Naive thymus-derived CD8-positive, alpha-beta T cell (primary cell): ENCODE results near the gene B4GALNT3. TPM values are rescaled to one million over a fixed set of nuclear protein-coding genes. Genes with fewer than 3 reads are reported as not detected.
A peak's percentile ranks its signal among the peaks of the same experiment; 100 is the strongest.

Experiments used
- ATAC-seq, 2 donors: fragments of 150-1000 bp; cut with Tn5 transposase in 1 of 2; sonication (Bioruptor Pico), chemical (Tn5 transposase) in 1 of 2; 1 replicate in 1 of 2; 2 replicates in 1 of 2; pipeline ENCODE4 v1.10.0; 2021; ENCODE audit warnings: mild to moderate bottlenecking in 2 of 2, moderate library complexity in 2 of 2
- POLR2A ChIA-PET: fragments of 350-600 bp; sonication (Branson Sonifier 250); formaldehyde crosslinking; loops from one replicate; lab custom pipeline; 2021; ENCODE audit warnings: antibody characterized with exemption; lab: Charles Lee
- DNase-seq, 10 donors: peaks; one replicate each; pipeline versions ENCODE4 v3.0.0 to v3.0.0-alpha.2; 2020 to 2022
- H3K27ac Mint-ChIP-seq, 10 donors: one replicate each; pipeline ENCODE4 v1.8.0; 2020 to 2022; ENCODE audit warnings: mild to moderate bottlenecking in 10 of 10, mixed read lengths in 10 of 10, moderate library complexity in 4 of 10, inconsistent platforms in 1 of 10
- H3K27me3 Mint-ChIP-seq, 5 donors: one replicate each; pipeline ENCODE4 v1.8.0; 2021 to 2022; ENCODE audit warnings: mixed read lengths in 5 of 5
- H3K36me3 Mint-ChIP-seq, 3 donors: one replicate each; pipeline ENCODE4 v1.8.0; 2020 to 2022; ENCODE audit warnings: mixed read lengths in 3 of 3, mild to moderate bottlenecking in 2 of 3, inconsistent platforms in 1 of 3
- H3K4me1 Mint-ChIP-seq, 4 donors: one replicate each; pipeline ENCODE4 v1.8.0; 2021 to 2022; ENCODE audit warnings: mixed read lengths in 4 of 4
- H3K4me3 Mint-ChIP-seq, 10 donors: one replicate each; pipeline ENCODE4 v1.8.0; 2020 to 2022; ENCODE audit warnings: mild to moderate bottlenecking in 10 of 10, mixed read lengths in 10 of 10, moderate library complexity in 6 of 10, inconsistent platforms in 1 of 10
- H3K9me3 Mint-ChIP-seq, 9 donors: one replicate each; pipeline ENCODE4 v1.8.0; 2020 to 2022; ENCODE audit warnings: mixed read lengths in 9 of 9, mild to moderate bottlenecking in 3 of 9, inconsistent platforms in 1 of 9, moderate library complexity in 1 of 9
- polyA plus RNA-seq, 3 donors: library from polyadenylated mRNA; unstranded; fragments of 300-500 nt; fragmentation: Illumina TruSeq; gene quantifications; one replicate each; pipeline ENCODE4 v1.2.3, GENCODE V29; 2021
- total RNA-seq, 8 experiments: library from RNA in 2 of 8; stranded (reverse) in 2 of 8; gene quantifications; one replicate each; pipeline ENCODE4 v1.2.3 and lab custom pipeline; 2021 to 2026

B4GALNT3 gene
- total and polyA plus RNA-seq, 5 experiments from 2014 or later: 0.14 to 1.8 (median 0.40) TPM

DNA sequence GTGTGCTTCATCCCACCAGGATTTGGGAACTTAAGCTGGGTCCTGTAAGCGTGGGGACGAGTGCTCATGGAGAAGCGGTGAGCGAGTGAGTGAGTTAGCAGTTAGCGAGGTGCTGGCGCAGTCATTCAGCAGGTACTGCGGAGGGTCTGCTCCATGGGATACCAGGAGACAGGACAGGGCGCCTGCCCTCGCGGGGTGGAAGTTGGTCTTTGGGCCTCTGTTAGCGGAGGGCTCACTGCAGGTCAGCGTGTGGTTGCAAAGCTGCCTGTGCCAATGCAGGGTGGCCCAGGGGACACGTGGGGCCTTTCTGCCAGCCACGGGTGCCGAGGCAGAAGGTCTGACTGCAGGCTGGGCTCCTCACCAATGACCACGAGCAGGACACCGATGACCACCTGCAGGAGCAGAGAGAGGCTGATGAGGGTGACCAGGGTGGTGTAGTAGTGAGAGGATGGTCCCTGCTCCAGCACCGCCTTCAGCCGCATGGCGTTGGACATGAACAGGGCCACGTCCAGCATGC lies 105.9 kb downstream of the B4GALNT3 start:
- Mint-ChIP-seq H3K27ac (peak overlapping the region; percentile 75 to 99 (median 94)), H3K36me3 (peaks cover 0 to 4% (median 0%) of the 10 kb centered on the region in 3 donors), H3K4me3 (peak overlapping the region in 9 of 10 donors; percentile 69 to 90 (median 80)), H3K4me1 (peaks cover 50 to 89% (median 83%) of the 10 kb centered on the region in 4 donors), H3K27me3 (no peaks in the 10 kb centered on the region), H3K9me3 (no peaks in the 10 kb centered on the region)
- POLR2A ChIA-PET: interaction anchor here (2.5 kb wide), 1 partner anchor 187 kb away, joined by 18 read pairs; the partner anchor contains the start of gene WNK1
- ATAC-seq (no peak), DNase-seq (peak in 1 of 10 donors; percentile 58)

GRCh38 chr12:568486-568885 lies 108.7 kb downstream of the B4GALNT3 start:
- POLR2A ChIA-PET: interaction anchor here (1.6 kb wide), 1 partner anchor 184 kb away, joined by 4 read pairs; the partner anchor contains the start of gene WNK1
- peak in 1 of 10 donors; percentile 18 for DNase-seq
- Mint-ChIP-seq H3K36me3 (no peaks in the 10 kb centered on the region), H3K4me1 (peaks cover 37 to 66% (median 60%) of the 10 kb centered on the region in 4 donors), H3K27me3 (no peaks in the 10 kb centered on the region), H3K27ac (peak overlapping the region in 9 of 10 donors; percentile 3 to 90 (median 71)), H3K4me3 (peak overlapping the region in 8 of 10 donors; percentile 5 to 56 (median 32)), H3K9me3 (no peaks in the 10 kb centered on the region)
- no peak for ATAC-seq

- no peak for ATAC-seq
- no peaks in the 10 kb centered on the region for H3K36me3 Mint-ChIP-seq
Observed at GRCh38 chr12:569091-569676, 109.4 kb downstream of the B4GALNT3 start.

DNA sequence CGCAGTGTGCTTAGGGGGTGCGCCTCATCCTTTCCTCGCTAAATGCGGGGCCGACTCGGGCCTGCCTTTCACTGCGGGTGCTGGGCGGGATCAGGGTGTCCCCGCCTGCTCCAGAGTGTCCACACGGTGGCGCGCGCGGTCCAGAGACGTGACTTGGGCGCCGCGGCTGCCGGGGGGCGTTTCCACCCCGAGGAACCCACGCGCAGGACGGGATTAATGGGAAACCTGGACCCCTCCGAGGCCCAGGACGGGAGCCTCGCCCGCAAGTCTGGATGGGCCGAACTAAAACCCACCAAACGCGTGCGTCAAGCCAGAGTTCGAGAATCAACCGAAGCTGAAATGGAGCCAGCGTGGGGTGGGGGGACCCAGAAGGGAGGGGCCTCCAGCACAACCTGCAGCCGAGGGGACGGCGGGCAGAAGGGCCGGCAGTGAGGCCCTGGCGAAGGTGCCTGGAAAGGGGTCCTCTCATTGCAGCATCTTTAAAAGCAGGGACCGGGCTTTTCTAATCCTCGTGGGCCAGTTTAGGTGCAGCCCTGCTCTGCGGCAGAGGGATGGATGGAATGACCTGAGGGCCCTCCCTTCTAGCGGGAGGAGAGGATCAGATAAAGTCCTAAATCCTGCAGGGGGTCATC lies 110.2 kb downstream of the B4GALNT3 start:
- DNase-seq (peak; percentile 79 to 91 (median 86)), ATAC-seq (peak; percentile 97 to 98)
- no peaks in the 10 kb centered on the region for H3K36me3 Mint-ChIP-seq
- H3K27me3 Mint-ChIP-seq: no peaks in the 10 kb centered on the region
- peaks cover 27 to 56% (median 48%) of the 10 kb centered on the region in 4 donors for H3K4me1 Mint-ChIP-seq
- peak overlapping the region; percentile 40 to 94 (median 84) for H3K27ac Mint-ChIP-seq
- H3K4me3 Mint-ChIP-seq: peak overlapping the region; percentile 67 to 89 (median 84)
- H3K9me3 Mint-ChIP-seq: no peaks in the 10 kb centered on the region
- POLR2A ChIA-PET: interaction anchor here (0.9 to 1.6 kb wide), 4 partner anchors 10 to 182 kb away, joined by 3 to 4 read pairs (median 3); partner anchors contain the start of genes KDM5A and WNK1

More at GRCh38 chr12:569091-569676, 109.4 kb downstream of the B4GALNT3 start:
- DNase-seq: peak in 1 of 10 donors; percentile 56
- Mint-ChIP-seq H3K27me3 (no peaks in the 10 kb centered on the region), H3K4me3 (peak overlapping the region; percentile 67 to 89 (median 84)), H3K4me1 (peaks cover 30 to 61% (median 53%) of the 10 kb centered on the region in 4 donors), H3K9me3 (no peaks in the 10 kb centered on the region), H3K27ac (peak overlapping the region; percentile 40 to 94 (median 84))
- POLR2A ChIA-PET: interaction anchor here (1.0 to 1.6 kb wide), 3 partner anchors 11 to 183 kb away, joined by 3 to 4 read pairs (median 3); partner anchors contain the start of genes KDM5A and WNK1

DNA sequence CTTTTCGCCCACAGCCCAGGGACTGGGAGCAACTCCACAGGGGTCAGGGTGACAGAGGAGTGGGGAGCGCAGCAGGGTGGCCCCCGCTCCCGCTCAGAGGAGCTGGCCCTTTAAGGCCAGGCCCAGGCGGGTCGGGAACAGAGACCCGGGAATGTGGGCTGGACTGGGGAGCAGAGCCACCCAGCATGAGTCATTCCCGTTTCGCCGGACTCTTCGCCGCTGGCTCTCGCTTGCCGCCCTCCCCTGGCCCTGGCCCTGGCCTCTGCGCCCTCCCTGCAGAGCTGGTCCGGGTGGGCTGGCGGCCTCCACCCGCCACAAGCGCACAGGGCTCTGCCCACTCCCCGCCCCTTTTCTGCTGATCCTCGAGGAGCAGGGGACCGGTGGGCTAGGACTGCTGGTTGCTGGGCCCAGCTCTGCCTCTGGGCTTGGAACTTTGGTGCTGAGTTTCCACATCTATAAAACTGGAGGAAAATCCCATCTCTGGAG lies 110.7 kb downstream of the B4GALNT3 start:
- Mint-ChIP-seq H3K4me3 (peak overlapping the region in 5 of 10 donors; percentile 10 to 89 (median 78)), H3K36me3 (no peaks in the 10 kb centered on the region), H3K27me3 (no peaks in the 10 kb centered on the region), H3K4me1 (peaks cover 21 to 54% (median 48%) of the 10 kb centered on the region in 4 donors), H3K27ac (peak overlapping the region in 1 of 10 donors; percentile 33), H3K9me3 (no peaks in the 10 kb centered on the region)
- DNase-seq (peak in 1 of 10 donors; percentile 45), ATAC-seq (no peak)
- POLR2A ChIA-PET: interaction anchor here (0.7 to 0.9 kb wide), 2 partner anchors 11 to 244 kb away, joined by 3 read pairs; no protein-coding TSS in a partner anchor

DNA sequence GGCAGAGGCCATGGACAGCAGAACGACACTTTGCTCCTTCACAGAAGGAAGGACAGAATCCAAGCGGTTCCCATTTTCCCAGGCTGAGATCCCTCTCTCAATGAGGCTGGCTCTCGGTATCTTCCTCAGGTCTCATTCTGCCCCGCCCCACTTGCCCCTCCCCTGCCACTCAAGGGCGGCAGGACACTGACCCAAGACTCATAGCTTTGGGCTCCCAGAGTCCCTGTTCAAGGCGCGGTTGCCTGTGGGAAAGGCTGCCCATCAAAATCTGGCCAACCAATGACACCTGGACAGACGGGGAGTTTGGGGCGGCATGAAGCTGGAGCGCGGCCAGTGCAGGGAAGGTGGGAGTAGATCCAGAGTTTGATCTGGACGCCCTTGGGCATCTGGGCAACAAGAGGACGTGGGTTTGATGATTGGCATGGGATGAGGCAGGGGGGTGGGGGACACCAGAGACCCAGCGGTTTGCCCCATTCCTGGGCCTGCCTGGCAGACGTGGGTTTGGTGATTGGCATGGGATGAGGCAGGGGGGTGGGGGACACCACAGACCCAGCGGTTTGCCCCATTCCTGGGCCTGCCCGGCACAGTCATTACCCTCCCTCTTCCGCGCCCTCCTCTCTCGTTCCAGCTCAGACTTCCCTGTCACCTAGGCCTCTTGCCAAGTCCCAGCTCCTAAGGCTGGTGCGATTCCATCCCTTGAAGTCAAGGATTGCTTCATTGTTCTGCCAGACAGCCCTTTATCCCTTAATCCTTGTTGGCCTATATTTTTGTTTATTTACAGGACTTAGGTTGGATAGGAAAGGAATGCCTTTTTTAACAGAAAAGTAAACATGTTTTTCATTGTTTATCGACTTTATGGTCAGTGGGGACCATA lies 111.4 kb downstream of the B4GALNT3 start:
- H3K4me1 Mint-ChIP-seq: peaks cover 18 to 51% (median 47%) of the 10 kb centered on the region in 4 donors
- H3K9me3 Mint-ChIP-seq: no peaks in the 10 kb centered on the region
- H3K27me3 Mint-ChIP-seq: no peaks in the 10 kb centered on the region
- ATAC-seq (no peak), DNase-seq (peak in 1 of 10 donors; percentile 60)
- H3K27ac Mint-ChIP-seq: peak overlapping the region in 1 of 10 donors; percentile 76
- POLR2A ChIA-PET: interaction anchor here (0.7 kb wide), 1 partner anchor 243 kb away, joined by 3 read pairs; no protein-coding TSS in a partner anchor
- H3K36me3 Mint-ChIP-seq: no peaks in the 10 kb centered on the region
- H3K4me3 Mint-ChIP-seq: peak overlapping the region in 8 of 10 donors; percentile 26 to 73 (median 46)

GRCh38 chr12:571795-572531 lies 112.2 kb downstream of the B4GALNT3 start:
- H3K9me3 Mint-ChIP-seq: no peaks in the 10 kb centered on the region
- no peaks in the 10 kb centered on the region for H3K36me3 Mint-ChIP-seq
- H3K27ac Mint-ChIP-seq: peak overlapping the region in 1 of 10 donors; percentile 57
- peak overlapping the region in 4 of 10 donors; percentile 14 to 73 (median 58) for H3K4me3 Mint-ChIP-seq
- H3K4me1 Mint-ChIP-seq: peaks cover 13 to 47% (median 47%) of the 10 kb centered on the region in 4 donors
- DNase-seq (peak in 1 of 10 donors; percentile 49), ATAC-seq (no peak)
- no peaks in the 10 kb centered on the region for H3K27me3 Mint-ChIP-seq
- POLR2A ChIA-PET: no interaction called here

DNA sequence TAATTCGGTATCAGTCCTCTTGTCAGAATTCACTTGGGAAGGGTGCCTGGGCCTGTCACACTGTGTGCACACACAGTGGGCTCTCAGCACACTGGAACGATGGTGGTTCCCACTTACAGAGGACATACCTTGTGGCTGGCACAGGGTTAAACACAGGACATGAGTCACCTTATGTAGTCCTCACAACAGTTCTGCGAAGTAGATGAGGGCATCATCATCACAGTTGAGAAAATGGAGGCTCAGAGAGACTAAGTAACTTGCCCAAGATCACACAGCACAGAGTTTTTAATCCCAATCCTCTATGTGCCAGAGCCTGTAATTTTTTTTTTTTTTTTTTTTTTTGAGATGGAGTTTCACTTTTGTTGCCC lies 112.8 kb downstream of the B4GALNT3 start:
- Mint-ChIP-seq H3K27me3 (no peaks in the 10 kb centered on the region), H3K36me3 (no peaks in the 10 kb centered on the region), H3K4me1 (peaks cover 9 to 42% (median 42%) of the 10 kb centered on the region in 4 donors), H3K9me3 (no peaks in the 10 kb centered on the region), H3K4me3 (peak overlapping the region in 2 of 10 donors; percentile 4 to 14), H3K27ac (peak overlapping the region in 2 of 10 donors; percentile 31 to 48)
- POLR2A ChIA-PET: interaction anchor here (0.7 kb wide), 1 partner anchor 208 kb away, joined by 3 read pairs; no protein-coding TSS in a partner anchor
- DNase-seq (peak in 1 of 10 donors; percentile 37), ATAC-seq (no peak)

DNA sequence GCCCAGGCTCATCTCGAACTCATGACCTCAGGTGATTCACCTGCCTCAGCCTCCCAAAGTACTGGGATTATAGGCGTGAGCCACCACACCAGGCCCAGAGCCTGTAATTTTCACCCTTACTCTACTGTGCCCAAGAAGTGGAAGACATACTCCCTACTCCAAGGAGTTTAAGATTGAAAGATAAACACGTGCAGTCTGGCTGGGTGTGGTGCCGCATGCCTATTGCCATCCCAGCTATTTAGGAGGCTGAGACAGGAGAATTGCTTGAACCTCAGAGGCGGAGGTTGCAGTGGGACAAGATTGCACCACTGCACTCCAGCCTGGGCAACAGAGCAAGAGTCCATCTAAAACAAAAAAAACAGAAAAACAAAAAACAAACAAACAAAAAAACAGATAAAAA lies 113.5 kb downstream of the B4GALNT3 start:
- ATAC-seq (no peak), DNase-seq (no peak)
- H3K4me1 Mint-ChIP-seq: peaks cover 7 to 38% (median 37%) of the 10 kb centered on the region in 4 donors
- H3K27ac Mint-ChIP-seq: peak overlapping the region in 1 of 10 donors; percentile 43
- POLR2A ChIA-PET: interaction anchor here (0.7 kb wide), 1 partner anchor 208 kb away, joined by 3 read pairs; no protein-coding TSS in a partner anchor
- no peaks in the 10 kb centered on the region for H3K9me3 Mint-ChIP-seq
- no peaks in the 10 kb centered on the region for H3K27me3 Mint-ChIP-seq
- H3K36me3 Mint-ChIP-seq: no peaks in the 10 kb centered on the region
- peak overlapping the region in 1 of 10 donors; percentile 33 for H3K4me3 Mint-ChIP-seq

DNA sequence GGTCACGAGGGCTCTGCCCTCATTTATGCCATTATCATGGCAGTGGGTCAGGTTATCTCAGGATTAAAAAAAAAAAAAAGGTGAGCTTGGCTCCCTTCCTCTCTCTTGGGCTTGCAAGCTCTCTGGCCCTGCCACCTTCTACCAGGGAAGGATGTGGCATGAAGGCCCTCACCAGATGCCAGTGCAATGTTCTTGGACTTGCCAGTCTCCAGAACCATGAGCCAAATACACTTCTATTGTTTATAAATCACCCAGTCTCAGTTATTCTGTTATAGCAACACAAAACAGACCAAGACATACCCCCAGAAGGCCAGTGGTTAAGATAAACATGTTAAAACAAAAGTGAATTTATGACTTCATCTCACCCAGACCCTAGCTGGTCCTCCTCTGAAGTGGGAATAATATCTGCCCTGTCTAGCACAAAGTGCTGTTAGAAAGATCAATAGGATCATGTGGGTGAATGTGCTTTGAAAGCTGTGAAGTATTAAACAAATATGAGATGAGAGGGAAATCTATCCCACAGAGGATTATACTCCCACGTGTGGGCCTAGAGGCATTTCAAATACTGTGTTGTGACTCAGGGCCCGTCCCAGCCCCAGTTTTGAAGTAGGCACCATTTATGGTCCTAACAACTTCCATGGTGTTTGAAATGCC lies 114.9 kb downstream of the B4GALNT3 start:
- peak overlapping the region in 1 of 10 donors; percentile 69 for H3K27ac Mint-ChIP-seq
- POLR2A ChIA-PET: interaction anchor here (0.6 to 2.3 kb wide), 6 partner anchors 11 to 518 kb away, joined by 3 to 9 read pairs (median 4); partner anchors contain the start of gene WNK1
- no peaks in the 10 kb centered on the region for H3K36me3 Mint-ChIP-seq
- H3K4me3 Mint-ChIP-seq: no peak overlapping the region
- DNase-seq (peak in 1 of 10 donors; percentile 0), ATAC-seq (no peak)
- H3K4me1 Mint-ChIP-seq: peaks cover 2 to 28% (median 25%) of the 10 kb centered on the region in 4 donors
- no peaks in the 10 kb centered on the region for H3K27me3 Mint-ChIP-seq
- no peaks in the 10 kb centered on the region for H3K9me3 Mint-ChIP-seq
